ENCODE data around the gene EMC7.
"Not testable (repeated sequence)": the region's sequence is repeated elsewhere in the genome, so short reads cannot be mapped to it uniquely, and the experiment has no call there.

EMC7 gene

GRCh38 chr15:34084086-34084485 lies 17.6 kb downstream of the EMC7 start:
- FAIRE-seq = no peak

GRCh38 chr15:34079904-34080303 lies 21.8 kb downstream of the EMC7 start:
- FAIRE-seq = no peak

DNA sequence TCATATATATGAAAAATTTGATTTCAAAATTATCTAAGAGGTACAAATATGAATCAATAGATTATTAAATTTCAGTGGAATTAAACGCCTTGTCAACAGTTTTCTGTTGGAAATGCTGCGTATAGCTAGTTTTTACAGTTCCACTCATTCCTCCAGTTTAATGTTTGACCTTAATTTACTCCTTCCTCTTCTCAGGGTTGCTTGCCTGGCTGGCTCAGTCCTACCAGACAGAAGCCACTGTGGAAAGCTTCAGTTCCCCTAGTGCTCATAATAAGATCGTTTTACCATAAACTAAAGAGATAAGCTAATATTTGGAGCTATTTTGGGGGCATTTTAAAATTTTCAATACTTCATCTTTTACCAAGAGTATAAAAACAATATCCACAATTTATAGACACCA lies 22.8 kb downstream of the EMC7 start:
- FAIRE-seq = no peak

GRCh38 chr15:34076785-34077184 lies 24.9 kb downstream of the EMC7 start:
- FAIRE-seq = no peak

DNA sequence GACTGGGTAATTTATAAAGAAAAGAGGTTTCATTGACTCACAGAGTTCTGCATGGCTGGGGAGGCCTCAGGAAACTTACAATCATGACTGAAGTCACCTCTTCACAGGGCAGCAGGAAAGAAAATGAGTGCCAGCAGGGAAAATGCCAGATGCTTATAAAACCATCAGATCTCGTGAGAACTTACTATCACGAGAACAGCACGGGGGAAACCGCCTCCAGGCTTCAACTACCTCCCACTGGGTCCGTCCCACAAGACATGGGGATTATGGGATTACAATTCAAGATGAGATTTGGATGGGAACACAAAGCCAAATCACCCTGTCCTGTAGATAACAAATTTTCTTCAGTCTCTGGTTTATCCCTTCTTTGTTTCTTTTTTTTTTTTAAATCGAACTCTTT lies 31.7 kb downstream of the EMC7 start:
- no peak for FAIRE-seq

DNA sequence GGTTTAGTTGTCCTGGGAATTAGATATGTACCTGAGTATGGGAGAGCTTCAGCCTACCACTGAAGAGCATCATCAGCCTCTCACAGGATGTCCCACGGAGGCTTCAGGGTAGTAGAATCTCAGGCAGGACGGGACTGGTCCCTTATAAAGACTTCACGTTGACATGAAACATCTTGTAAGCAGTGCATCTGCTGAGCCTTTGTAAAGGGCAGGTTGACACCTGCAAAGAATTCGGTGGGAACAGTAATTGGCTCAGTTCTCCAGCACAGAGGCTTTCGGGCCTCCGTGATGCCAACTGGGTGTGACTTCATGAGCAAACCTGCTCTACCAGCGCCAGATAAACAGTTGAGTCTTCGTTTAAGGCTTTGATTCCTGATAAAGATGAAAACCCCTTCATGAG lies 35.7 kb downstream of the EMC7 start:
- no peak for FAIRE-seq

GRCh38 chr15:34065261-34065660 lies 36.4 kb downstream of the EMC7 start:
- FAIRE-seq = no peak

DNA sequence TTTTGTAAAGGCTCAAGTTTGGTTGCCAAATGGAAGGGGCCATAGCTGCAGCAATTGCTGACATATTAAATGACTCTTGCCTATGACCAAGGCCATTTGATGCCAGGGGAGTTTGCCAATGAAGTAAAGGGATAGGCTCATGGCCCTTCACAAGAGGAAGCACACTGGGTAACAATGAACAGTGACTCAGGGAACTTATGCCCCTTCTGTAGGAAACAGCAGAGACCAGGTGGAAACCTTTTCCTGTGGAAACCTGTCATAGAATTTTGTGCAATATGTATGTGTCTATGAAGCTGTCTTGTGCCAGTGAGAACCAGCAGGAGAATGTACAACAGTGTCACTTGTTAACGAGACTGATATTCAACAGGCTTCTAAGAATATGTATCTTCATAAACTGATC lies 37.2 kb downstream of the EMC7 start:
- FAIRE-seq = no peak

DNA sequence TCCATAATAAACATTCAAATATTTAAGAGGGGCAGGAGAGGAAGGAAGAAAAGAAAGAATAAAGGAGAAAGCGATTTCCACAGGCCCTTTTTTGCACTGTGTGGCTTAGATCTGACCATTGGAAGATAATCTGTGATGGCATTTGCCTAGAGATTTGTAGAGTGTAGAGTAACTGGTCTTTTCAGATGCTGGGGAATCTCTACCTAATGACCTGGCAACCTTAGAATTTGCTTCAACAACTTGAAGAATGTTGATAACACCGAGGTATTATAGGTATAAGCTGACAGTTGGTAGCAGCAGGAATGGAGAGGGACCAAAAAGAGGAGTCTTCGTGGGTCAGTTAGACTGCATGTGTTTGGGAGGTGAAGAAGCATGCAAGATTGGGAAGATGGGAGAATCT lies 41.7 kb downstream of the EMC7 start:
- FAIRE-seq = no peak

- FAIRE-seq = no peak
These were observed 42.2 kb downstream of the EMC7 start for GRCh38 chr15:34059476-34059875.

DNA sequence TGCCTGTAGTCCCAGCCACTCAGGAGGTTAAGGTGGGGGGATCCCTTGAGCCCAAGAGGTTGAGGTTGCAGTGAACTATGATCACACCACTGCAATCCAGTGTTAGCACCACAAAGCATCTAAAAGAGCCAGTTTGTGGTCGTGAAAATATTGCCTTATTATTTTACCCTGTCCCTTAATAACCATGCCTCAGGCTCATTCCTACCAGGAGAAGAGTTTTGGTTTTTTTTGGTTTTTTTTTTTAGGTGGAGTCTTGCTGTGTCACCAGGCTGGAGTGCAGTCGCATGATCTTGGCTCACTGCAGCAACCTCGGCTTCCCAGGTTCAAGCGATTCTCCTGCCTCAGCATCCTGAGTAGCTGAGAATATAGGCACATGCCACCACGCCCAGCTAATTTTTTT lies 44.8 kb downstream of the EMC7 start:
- FAIRE-seq = no peak

GRCh38 chr15:34055868-34056595 lies 45.6 kb downstream of the EMC7 start:
- no peak for FAIRE-seq

DNA sequence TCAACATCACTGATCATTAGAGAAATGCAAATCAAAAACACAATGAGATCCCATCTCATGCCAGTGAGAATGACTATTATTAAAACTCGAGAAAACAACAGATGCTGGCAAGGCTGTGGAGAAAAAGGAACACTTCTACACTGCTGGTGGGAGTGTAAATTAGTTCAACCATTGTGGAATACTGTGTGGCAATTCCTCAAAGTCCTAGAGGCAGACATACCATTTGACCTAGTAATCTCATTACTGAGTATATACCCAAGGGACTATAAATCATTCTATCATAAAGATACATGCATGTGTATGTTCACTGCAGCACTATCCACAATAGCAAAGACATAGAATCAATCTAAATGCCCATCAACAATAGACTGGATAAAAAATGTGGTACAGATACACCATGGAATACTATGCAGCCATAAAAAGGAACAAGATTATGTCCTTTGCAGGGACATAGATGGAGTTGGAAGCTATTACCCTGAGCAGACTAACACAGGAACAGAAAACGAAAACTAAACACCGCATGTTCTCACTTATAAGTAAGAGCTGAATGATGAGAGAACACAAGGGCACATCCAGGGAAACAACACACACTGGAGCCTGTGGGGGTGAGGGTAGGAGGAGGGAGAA lies 47.5 kb downstream of the EMC7 start:
- no peak for FAIRE-seq

GRCh38 chr15:34050385-34050784 lies 51.3 kb downstream of the EMC7 start:
- not testable (repeated sequence) for FAIRE-seq

DNA sequence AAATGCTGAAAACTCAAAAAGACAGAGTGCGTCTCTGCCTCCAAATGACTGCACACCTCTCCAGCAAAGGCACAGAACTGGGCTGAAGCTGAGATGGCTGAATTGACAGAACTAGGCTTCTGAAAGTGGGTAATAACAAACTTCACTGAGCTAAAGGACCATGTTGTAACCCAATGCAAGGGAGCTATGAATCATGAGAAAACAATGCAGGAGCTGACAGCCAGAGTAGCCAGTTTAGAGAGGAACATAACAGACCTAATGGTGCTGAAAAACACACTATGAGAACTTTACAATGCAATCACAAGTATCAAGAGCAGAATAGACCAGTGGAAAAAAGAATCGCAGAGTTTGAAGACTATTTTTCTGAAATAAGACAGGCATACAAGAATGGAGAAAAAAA lies 52.5 kb downstream of the EMC7 start:
- FAIRE-seq = no peak

DNA sequence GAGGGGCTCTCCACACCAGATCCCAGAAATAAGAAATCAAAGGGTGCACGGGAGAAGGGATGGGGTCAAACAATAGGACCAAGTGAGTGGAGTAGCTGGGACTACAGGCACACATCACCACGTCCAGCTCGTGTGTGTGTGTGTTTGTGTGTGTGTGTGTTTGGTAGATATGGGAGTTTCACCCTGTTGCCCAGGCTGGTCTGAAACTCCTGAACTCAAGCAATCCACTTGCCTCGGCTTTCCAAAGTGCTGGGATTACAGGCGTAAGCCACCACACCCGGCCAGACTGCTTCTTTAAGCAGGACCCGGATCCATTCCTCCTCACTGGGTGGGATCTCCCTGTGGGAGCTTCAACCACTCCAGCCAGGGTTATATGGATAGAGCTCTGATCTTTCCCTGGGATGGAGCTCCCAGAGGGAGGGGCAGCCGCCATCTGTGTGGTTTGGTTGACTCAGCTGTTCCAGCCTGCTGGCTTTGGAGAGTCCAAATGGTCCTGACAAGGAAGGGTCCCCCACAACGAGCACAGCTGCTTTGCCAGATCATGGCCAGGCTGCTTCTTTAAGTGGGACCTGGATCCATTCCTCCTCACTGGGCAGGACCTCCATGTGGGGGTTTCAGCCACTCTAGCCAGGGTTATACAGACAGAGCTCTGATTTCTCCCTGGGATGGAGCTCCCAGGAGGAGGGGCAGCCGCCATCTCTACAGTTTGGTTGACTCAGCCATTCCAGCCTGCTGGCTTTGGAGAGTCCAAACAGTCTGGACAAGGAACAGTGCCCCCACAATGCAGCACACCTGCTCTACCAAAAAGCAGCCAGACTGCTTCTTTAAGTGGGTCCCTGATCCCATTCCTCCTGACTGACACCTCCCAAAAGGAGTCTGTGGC lies 53.5 kb downstream of the EMC7 start:
- FAIRE-seq = no peak

DNA sequence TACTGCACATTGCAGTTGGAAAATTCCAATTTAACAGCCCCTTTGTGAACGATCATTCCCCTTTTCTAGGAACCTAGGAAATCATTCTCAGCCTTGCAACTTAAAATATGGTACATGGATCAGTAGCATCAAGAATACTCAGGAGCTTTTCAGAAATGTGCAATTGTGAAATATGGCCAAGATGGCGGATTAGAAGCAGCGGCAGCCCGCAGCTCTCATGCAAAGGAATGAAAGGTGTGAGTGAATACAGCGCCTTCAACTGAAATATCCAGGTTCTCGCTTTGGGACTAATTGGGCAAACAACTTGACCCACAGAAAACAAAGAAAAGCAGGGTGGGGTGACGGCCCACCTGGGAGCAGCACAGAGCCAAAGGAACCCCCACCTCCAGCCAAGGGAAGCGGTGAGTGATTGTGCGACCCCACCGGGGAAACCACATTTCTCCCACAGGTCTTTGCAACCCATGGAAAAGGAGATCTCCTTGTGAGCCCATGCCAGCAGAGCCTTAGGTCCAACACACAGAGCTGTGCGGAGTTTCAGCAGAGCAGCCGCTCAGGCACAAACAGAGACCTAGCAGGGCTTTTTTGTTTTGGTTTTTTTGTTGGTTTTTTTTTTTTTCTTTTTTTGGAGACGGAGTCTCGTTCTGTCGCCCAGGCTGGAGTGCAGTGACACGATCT lies 55.1 kb downstream of the EMC7 start:
- no peak for FAIRE-seq

GRCh38 chr15:34043813-34044212 lies 57.8 kb downstream of the EMC7 start:
- no peak for FAIRE-seq

DNA sequence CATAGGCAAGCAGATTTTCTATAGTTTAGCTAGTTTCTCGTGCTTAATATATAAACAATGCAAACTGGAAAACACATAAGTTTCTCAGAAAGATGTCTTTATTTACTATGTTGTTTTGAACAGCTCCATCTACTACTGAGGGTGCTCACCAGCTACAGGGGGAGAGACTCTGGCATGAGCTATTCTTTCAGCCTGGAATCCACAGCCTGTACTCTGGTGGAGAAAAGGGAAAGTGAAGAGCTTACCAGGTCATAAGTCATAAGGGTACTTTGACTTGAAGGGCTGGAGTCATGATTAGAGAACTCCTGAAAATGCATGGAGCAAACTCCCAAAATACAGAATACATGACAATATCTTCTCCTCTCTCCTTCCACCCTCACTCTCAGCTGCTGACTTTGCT lies 58.3 kb downstream of the EMC7 start:
- no peak for FAIRE-seq

- no peak for FAIRE-seq
These were observed 61.9 kb downstream of the EMC7 start for GRCh38 chr15:34039790-34040113.

DNA sequence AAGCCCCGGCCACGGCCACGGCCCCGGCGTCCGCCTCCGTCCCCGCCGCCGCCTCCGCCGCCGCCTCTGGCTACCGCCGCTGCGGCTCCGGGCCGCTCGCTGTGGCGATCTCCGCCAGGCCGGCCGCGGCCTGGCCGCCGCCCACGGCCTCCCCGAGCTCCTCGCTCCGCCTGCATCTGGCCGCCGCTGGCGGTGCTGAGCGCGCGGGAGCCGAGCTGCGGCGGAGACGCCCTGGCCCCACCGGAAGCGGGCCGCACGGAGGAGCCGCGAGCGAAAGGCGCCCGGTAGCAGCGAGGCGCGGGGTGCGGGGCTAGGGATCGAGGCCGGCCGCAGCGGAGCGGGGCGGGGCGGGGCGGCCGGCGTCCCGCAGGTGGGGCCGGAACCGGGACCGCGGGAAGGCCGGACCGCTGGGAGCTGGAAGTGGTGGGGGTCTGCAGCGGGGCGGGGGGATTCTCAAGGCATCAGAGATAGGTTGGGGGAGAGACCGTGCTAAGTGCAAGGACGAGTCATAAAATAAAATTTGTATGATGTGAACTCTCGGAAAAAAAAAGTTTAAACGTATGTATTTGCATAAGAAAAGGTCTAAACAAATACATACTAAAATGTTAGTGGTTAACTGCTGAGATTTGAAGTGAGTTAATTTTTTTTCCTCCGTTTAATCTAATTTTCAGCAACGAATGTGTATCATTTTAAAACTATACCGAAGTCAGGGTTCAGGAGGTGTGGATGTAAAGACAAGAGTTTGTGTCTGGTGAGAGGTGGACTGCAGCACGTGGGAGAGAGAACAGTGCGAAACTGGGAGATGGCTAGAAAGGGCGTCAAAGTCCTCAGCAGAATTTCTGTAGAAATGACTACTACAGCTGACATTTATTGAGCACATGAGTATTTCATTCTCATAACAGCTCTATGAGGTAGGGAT lies 62.5 kb downstream of the EMC7 start, which contains the start of gene AVEN:
Gene AVEN, minus strand, starts transcription at position 334 of the 919 bp plus-strand sequence. Its CDS starts 158 bp downstream, at position 176.
- FAIRE-seq = no peak
